Stromal cell of bone marrow (primary cell): ENCODE measurements around the gene KMT5B.

ENCODE experiments used
- DNase-seq: peaks from one replicate; pipeline ENCODE4 v3.0.0-alpha.2; 2012; ENCODE audit warnings: low read depth

KMT5B gene

DNA sequence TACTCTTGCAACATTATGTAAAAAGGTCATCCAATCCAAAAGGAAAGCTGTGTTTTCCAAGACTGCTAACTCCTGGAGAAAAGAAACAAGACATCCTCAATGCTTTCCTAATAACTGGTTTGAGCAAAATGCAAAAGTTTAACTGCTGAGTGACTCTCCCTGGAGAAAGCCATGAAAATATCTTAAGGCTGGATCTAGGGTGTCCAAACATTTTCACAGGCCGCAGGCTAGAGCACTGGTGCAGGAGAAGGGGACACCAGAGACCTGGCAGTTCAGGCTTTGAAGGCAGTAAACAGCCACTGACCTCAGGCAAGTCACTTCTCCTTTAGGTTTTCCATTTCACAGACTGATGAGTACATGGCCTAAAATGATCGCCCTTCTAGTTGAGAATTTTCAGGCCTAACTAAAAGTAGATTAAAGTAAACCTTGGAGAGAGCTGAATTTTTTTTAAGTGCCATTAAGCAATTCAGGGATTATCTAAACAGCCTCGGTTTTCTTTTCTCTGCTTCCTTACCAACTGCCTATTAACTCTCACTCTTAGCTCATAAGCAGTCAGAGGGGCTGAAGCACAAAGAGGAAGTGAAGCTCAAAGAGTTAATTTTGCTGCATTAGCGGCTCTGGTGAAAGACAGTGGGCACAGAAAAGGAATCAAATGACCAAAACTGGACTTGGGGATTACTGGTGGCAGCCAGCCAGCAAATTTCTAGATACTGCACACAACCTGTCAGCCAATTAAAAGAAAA is 94.2 kb downstream of the KMT5B start:
- no peak for DNase-seq

DNA sequence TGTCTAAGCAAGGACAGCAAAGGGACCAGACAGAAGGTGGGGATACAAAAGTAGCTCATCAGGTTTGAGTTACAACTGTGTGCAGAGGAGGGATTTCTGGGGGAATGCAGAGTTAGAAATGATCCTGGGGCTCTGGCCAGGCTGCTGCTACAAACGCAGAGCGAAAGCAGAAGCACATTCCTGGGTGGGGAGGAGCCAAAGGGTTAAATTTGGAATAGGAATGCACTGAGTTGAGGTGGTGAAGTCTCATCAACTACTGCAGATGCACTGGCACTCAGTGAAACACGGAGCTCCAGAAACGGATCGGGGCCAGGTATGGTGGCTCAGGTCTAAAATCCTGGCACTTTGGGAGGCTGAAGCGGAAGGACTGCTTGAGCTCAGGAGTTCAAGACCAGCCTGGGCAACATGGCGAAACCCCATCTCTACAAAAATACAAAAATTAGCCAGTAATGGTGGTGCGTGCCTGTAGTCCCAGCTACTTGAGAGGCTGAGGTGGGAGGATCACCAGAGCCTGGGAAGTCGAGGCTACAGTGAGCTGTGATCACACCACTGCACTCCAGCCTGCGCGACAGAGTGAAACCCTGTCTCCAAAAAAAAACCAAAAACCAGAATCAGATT is 95.1 kb downstream of the KMT5B start:
- no peak for DNase-seq

- no peak for DNase-seq
Measured at GRCh38 chr11:68116974-68117373, 96.1 kb downstream of the KMT5B start.

DNA sequence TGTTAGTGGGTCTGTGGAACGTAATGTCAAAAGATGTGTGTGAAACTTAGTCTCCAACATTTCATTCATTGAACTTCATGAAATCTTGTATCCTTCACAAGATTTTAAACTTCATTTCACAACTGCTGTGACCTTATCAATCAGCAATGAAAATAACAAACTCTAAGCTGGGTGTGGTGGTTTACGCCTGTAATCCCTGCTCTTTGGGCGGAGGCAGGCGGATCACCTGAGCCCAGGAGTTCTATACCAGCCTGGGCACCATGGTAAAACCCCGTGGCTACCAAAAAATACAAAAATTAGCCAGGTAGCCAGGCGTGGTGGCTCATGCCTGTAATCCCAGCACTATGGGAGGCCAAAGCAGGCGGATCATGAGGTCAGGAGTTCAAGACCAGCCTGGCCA is 97.0 kb downstream of the KMT5B start:
- DNase-seq: no peak

GRCh38 chr11:68115285-68115684 is 97.8 kb downstream of the KMT5B start:
- DNase-seq: no peak

DNA sequence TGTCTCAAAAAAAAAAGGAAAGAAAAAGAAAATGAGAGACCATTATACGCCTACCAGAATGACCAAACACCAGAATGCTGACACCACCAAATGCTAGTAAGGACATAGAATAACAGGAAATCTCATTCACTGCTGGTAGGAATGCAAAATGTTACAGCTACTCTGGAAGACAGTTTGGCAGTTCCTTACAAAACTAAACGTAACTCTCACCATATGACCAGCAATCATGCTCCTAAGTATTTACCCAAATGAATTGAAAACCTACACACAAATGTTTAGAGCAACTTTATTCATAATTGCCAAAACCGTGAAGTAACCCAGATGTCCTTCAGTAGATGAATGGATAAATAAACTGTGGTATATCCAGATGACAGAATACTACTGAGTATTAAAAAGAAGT is 99.1 kb downstream of the KMT5B start:
- DNase-seq: no peak

GRCh38 chr11:68107689-68108088 is 105.4 kb downstream of the KMT5B start:
- DNase-seq: no peak

GRCh38 chr11:68106165-68106940 is 106.7 kb downstream of the KMT5B start:
- DNase-seq: no peak
